GM21825 (cell line): Measurements from ENCODE around the gene SCYGR1.
"Not testable (repeated sequence)": the region's sequence is repeated elsewhere in the genome, so short reads cannot be mapped to it uniquely, and the experiment has no call there.

Experiments
- ATAC-seq: cut with Tn5 transposase; IDR thresholded peaks from one replicate; pipeline ENCODE4 v1.9.1; 2021; ENCODE audit warnings: mild to moderate bottlenecking, moderate library complexity; ENCODE audit not compliant: unreplicated experiment

Gene SCYGR1, protein sequence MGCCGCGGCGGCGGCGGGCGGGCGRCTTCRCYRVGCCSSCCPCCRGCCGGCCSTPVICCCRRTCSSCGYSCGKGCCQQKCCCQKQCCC

GRCh38 chr2:227387583-227387982, at the start of gene SCYGR1:
Gene SCYGR1, minus strand, starts transcription at chr2:227387949. Its CDS starts 0 bp downstream, at chr2:227387949.
- not testable (repeated sequence) for ATAC-seq

GRCh38 chr2:227436436-227437174, 48.9 kb upstream of the SCYGR1 start:
- ATAC-seq, result no peak

DNA sequence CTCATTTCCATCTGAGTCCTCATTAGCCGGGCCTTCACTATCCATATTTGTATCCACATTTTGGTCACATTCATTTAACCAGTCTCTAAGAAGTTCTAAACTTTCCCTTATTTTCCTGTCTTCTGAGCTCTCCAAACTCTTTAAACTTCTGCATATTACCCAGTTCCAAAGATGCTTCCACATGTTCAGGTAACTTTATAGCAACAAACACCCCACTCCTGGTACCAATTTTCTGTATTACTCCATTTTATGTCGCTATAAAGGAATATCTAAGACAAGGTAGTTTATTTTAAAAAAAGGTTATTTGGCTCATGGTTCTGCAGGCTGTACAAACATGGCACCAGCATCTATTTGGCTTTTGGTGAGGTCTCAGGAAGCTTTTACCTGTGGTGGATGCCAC, 45.4 kb upstream of the SCYGR1 start:
- no peak for ATAC-seq

DNA sequence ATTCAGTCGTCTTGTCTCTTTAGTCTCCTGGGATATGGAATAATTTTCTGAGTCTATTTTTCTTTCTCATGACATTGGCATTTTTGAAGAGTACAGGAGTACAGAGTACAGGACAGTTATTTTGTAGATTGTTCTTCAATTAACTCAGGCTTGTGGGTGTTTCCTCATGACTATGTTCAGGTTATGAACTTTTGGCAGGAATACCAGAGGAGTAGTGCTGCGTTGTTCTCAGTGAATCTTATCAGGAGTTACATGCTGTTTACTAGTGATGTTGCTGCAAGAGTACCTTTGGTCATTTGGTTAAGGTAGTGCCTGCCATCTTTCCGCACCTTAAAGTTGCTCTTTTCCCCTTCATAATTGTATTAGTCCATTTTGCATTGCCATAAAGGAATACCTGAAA, 42.9 kb upstream of the SCYGR1 start:
- ATAC-seq, result no peak

DNA sequence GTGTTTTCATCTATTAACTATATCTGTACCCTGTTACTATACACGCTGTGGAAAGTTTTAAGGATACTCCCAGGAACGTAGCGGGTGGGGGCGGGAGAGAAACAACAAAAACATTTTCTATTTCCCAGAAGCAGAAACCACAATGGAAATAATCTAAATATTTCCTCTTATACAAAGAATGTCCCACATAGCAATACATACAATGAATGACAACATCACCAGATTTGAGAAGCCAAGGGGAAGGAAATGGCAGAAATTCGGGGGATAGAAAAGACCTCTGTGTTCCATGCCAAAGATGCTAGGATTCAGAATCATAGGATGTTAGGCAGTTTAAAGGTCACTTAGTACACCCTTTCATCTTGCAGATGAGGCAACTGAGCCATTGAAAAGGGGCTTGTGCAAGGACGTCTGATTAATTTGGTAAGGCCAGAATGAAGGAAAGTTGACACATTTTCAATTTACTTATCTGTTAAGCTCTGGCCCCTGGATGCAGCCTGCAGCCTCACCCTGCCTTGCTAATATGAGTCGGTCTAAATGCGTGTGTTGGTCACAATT, 41.1 kb upstream of the SCYGR1 start:
- no peak for ATAC-seq

- ATAC-seq, result no peak
These were observed 36.1 kb upstream of the SCYGR1 start for GRCh38 chr2:227423656-227424499.

DNA sequence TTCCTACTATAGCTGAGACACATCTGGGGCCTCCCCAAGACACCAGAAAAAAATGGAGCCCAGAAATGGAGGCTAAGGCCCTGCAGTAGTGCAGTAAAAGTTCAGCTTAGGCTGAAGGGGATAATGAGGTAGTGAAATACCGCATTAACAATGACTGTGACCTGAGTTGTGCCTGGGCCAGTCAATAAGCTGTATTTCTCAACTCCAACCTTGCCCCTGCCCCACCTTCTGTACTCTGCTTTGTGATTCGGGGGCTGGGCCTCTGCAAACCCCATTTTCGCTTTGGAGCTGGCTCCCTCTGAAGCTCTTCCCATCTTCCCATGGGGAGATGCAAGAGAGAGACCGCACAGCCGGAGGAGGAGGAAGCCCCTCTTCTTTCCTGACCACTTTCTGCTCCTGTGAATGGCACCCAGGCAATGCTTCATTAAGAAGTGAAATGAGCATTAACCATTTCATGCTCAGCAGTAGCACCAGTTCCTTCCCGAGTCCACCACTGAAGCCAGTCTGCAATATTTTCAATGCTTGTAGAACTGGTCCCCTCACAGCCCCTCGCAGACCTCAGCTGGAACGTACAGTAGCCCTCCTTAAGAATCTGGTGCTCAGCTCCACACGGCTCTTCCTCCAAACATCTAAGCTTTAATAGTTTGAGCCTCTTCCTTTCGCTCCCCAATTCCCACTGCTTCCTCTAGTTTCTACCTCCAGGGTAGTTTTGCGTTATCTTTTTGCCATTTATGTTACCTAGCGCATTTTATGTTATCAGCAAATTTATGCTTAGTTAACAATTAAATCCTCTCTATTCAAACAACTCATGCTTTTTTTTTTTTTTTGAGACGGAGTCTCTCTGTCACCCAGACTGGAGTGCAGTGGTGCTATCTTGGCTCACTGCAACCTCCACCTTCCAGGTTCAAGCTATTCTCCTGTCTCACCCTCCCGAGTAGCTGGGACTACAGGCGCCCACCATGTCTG, 32.6 kb upstream of the SCYGR1 start:
- ATAC-seq, result no peak

- no peak for ATAC-seq
These were observed 29.0 kb upstream of the SCYGR1 start for GRCh38 chr2:227416701-227417100.

GRCh38 chr2:227415538-227416424, 28.0 kb upstream of the SCYGR1 start:
- ATAC-seq, result no peak

DNA sequence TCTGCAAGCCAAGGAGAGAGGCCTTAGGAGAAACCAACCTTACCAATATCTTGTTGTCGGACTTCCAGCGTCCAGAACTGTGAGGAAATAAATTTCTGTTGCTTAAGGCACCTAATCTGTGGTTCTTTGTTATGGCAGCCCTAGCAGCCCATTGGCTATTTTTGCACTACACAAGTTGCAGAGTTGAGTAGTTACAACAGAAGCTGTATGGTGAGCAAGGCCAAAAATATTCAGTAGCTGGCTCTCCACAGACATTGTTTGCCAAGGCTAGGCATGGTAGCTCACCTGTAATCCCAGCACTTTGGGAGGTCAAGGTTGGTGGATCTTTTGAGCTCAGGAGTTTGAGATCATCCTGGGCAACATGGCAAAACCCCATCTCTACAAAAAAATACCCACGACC, 27.1 kb upstream of the SCYGR1 start:
- no peak for ATAC-seq

- ATAC-seq, result no peak
These were observed 25.6 kb upstream of the SCYGR1 start for GRCh38 chr2:227413371-227413770.

DNA sequence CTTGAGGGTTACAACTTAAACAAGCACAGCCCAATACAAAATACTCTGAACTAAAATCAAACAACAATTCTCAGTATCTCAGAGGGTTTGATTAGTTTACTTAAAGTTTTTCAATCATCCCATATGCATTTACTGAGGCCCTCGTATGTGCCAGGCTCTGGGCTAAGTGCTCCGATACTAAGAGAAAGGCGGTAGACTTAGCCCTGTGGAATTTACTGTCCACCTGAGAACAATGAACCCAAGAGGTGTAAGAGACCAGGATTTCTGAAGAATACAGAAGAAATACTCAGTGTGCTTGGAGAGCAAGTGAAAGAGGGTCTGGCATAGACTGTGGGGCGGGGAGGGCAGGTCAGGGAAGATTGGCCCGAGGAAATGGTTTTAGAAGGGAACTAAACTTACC, 25.1 kb upstream of the SCYGR1 start:
- ATAC-seq, result no peak

- ATAC-seq, result no peak
These were observed 24.2 kb upstream of the SCYGR1 start for GRCh38 chr2:227411990-227412350.

DNA sequence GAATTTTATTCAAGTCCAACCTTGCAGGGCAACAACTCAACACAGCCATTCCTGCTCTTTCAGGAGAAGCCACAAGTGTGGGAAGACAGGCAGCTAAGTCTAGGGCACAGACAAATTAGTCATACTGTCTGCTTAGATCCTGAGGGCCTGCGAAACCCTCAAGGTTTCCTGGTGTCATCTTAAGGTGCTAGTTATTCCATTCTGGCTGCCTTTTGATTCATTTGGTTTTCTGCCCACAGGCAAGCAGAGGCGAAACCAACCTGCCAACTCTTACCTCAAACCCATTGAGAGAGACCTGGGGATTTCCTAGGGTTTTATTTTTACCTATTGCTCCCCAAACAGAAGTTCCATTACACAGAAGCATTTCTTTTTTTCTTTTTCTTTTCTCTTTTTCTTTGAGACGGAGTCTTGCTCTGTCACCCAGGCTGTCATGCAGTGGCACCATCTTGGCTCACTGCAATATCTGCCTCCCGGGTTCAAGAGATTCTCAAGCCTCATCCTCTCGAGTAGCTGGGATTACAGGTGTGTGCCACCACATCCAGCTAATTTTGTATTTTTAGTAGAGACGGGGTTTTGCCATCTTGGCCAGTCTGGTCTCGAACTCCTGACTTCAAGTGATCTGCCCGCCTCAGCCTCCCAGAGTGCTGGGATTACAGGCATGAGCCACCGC, 23.7 kb upstream of the SCYGR1 start:
- ATAC-seq, result peak; percentile 81

GRCh38 chr2:227410191-227410590, 22.4 kb upstream of the SCYGR1 start:
- ATAC-seq, result no peak

- ATAC-seq, result no peak
These were observed 19.9 kb upstream of the SCYGR1 start for GRCh38 chr2:227407591-227408151.

GRCh38 chr2:227406177-227407031, 18.7 kb upstream of the SCYGR1 start:
- ATAC-seq, result peak; percentile 61
